Fibroblast of pulmonary artery (primary cell): ENCODE measurements around the gene RPIA.

Experiments
- DNase-seq: peaks from one replicate; pipeline ENCODE4 v3.0.0-alpha.2; 2010; ENCODE audit warnings: low read depth
- H3K4me3 ChIP-seq: replicated peaks from 2 replicates; pipeline ENCODE4 v1.5.1; 2011; ENCODE audit warnings: low read depth, mild to moderate bottlenecking, control low read depth, low read length, moderate library complexity
- CTCF ChIP-seq: IDR thresholded peaks from 2 replicates; pipeline ENCODE4 v1.5.1; 2011; ENCODE audit warnings: mild to moderate bottlenecking, control low read depth, low read length, inconsistent platforms; ENCODE audit errors: missing control alignments

RPIA gene

GRCh38 chr2:88697370-88698026 lies 6.0 kb downstream of the RPIA start:
- TF ChIP-seq CTCF: no peak
- H3K4me3 ChIP-seq: no peak overlapping the region
- DNase-seq: no peak

GRCh38 chr2:88698027-88698413 lies 6.5 kb downstream of the RPIA start:
- DNase-seq: no peak
- H3K4me3 ChIP-seq: no peak overlapping the region
- TF ChIP-seq CTCF: no peak

- DNase-seq: no peak
- no peak overlapping the region for H3K4me3 ChIP-seq
- no peak for TF ChIP-seq CTCF
These were observed 7.2 kb downstream of the RPIA start for GRCh38 chr2:88698498-88699233.

GRCh38 chr2:88707003-88707402 lies 15.5 kb downstream of the RPIA start:
- DNase-seq: no peak
- no peak for TF ChIP-seq CTCF
- H3K4me3 ChIP-seq: no peak overlapping the region

GRCh38 chr2:88709181-88709631 lies 17.7 kb downstream of the RPIA start:
- H3K4me3 ChIP-seq: no peak overlapping the region
- peak; percentile 78 for DNase-seq
- no peak for TF ChIP-seq CTCF

- no peak for DNase-seq
- no peak overlapping the region for H3K4me3 ChIP-seq
- no peak for TF ChIP-seq CTCF
These were observed 19.8 kb downstream of the RPIA start for GRCh38 chr2:88711289-88711688.
